ENCODE results near the gene YAP1. TPM values are rescaled to one million over a fixed set of nuclear protein-coding genes. Genes with fewer than 3 reads are reported as not detected.

YAP1 gene
- total and polyA plus RNA-seq, 2 of the 4 experiments (the other 2 are of a cell fraction): 121 to 251 TPM

GRCh38 chr11:102134597-102134996 lies 24.4 kb downstream of the YAP1 start:
- TF ChIP-seq MXI1 (IDR thresholded peaks at IDR 0.05; ENCODE audit: borderline replicate concordance, low read depth, low read length) (no peak), CHD1 (IDR thresholded peaks at IDR 0.05; ENCODE audit: low read depth, low read length) (no peak), MAZ (IDR thresholded peaks at IDR 0.05; ENCODE audit: borderline replicate concordance, low read depth, low read length) (no peak), BHLHE40 (IDR thresholded peaks at IDR 0.05; ENCODE audit: low read depth, low read length) (no peak), USF2 (IDR thresholded peaks at IDR 0.05; ENCODE audit: low read depth, low read length) (no peak), SMC3 (IDR thresholded peaks at IDR 0.05; ENCODE audit: low read depth, low read length) (no peak), MAFK (IDR thresholded peaks at IDR 0.05; ENCODE audit: low read depth, low read length) (no peak), RFX5 (IDR thresholded peaks at IDR 0.05; ENCODE audit: low read depth, low read length) (no peak), ELK1 (IDR thresholded peaks at IDR 0.05; ENCODE audit: borderline replicate concordance, low read depth, low read length) (no peak), POLR2A (IDR thresholded peaks at IDR 0.05; ENCODE audit: low read depth, low read length) (no peak), NFE2L2 (IDR thresholded peaks at IDR 0.05; ENCODE audit: low read depth, low read length) (no peak), FOS (IDR thresholded peaks at IDR 0.05; ENCODE audit: low read depth, low read length) (no peak), RCOR1 (IDR thresholded peaks at IDR 0.05; ENCODE audit: insufficient replicate concordance, low read length) (no peak), RAD21 (IDR thresholded peaks at IDR 0.05; ENCODE audit: low read length) (no peak), CEBPB (IDR thresholded peaks at IDR 0.05; ENCODE audit: low read depth, low read length) (no peak)
- TF ChIP-seq, protein P1, sequence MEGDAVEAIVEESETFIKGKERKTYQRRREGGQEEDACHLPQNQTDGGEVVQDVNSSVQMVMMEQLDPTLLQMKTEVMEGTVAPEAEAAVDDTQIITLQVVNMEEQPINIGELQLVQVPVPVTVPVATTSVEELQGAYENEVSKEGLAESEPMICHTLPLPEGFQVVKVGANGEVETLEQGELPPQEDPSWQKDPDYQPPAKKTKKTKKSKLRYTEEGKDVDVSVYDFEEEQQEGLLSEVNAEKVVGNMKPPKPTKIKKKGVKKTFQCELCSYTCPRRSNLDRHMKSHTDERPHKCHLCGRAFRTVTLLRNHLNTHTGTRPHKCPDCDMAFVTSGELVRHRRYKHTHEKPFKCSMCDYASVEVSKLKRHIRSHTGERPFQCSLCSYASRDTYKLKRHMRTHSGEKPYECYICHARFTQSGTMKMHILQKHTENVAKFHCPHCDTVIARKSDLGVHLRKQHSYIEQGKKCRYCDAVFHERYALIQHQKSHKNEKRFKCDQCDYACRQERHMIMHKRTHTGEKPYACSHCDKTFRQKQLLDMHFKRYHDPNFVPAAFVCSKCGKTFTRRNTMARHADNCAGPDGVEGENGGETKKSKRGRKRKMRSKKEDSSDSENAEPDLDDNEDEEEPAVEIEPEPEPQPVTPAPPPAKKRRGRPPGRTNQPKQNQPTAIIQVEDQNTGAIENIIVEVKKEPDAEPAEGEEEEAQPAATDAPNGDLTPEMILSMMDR (conservative IDR thresholded peaks at IDR 0.05; ENCODE audit: low read depth, low read length): no peak
- no peak overlapping the region for H2AK9ac ChIP-seq (replicated peaks; ENCODE audit: low read depth, low read length, poor library complexity)
- H2AK5ac ChIP-seq (ENCODE audit: low read depth, low read length): no peak overlapping the region
- DNase-seq: no peak
- H3K4me2 ChIP-seq (ENCODE audit: low read depth, low read length): no peak overlapping the region
- H3K18ac ChIP-seq (ENCODE audit: low read depth, low read length): no peak overlapping the region
- no peak overlapping the region for H3K14ac ChIP-seq (replicated peaks; ENCODE audit: low read depth, low read length)
- peaks cover 8% of the 10 kb centered on the region; the same call in 1 of the 2 replicates for H3K4me1 ChIP-seq (ENCODE audit: control insufficient read depth, insufficient read depth, low read length)
- H4K91ac ChIP-seq (ENCODE audit: insufficient read depth, low read depth, low read length): no peak overlapping the region
- CTCF ChIA-PET: no interaction called here
- H2AFZ ChIP-seq (replicated peaks; ENCODE audit: low read length, poor library complexity): no peak overlapping the region
- ATAC-seq (ENCODE audit: low read depth): no peak
- H3K4me3 ChIP-seq (ENCODE audit: insufficient read depth, low read depth, low read length): no peak overlapping the region
- peaks cover 14% of the 10 kb centered on the region for H3K36me3 ChIP-seq (ENCODE audit: control insufficient read depth, insufficient read depth, low read length)
- no peak overlapping the region for H3K9ac ChIP-seq (ENCODE audit: low read depth, low read length)
- no peak overlapping the region for H3K27ac ChIP-seq (ENCODE audit: insufficient read depth, low read length)
- H3K9me3 ChIP-seq (ENCODE audit: control insufficient read depth, insufficient read depth, low read length): peaks cover 5% of the 10 kb centered on the region; the same call in 1 of the 2 replicates
- dilution Hi-C loops (cut with HindIII; ENCODE audit: low sequenced_read_pairs, unreplicated experiment): no loop called here
- no peak overlapping the region for H2BK20ac ChIP-seq (ENCODE audit: low read depth, low read length)
- no peak overlapping the region for H4K8ac ChIP-seq (ENCODE audit: low read depth in 2 of 2, low read length in 2 of 2)
- H2BK120ac ChIP-seq (ENCODE audit: low read depth, low read length): no peak overlapping the region
- no peak overlapping the region for H3K56ac ChIP-seq (ENCODE audit: extremely low read depth, insufficient read depth, low read length)
- no peak overlapping the region for H3K4ac ChIP-seq (ENCODE audit: low read depth, low read length)
- POLR2A ChIA-PET (ENCODE audit: unreplicated experiment): no interaction called here
- peaks cover 46% of the 10 kb centered on the region for H4K20me1 ChIP-seq (ENCODE audit: insufficient read depth, low read length)
- in situ Hi-C loops (cut with MboI; ENCODE audit: low sequenced_read_pairs): no loop called here
- WGBS, 2 experiments (ENCODE audit: extremely low coverage in 2 of 2, insufficient read length in 1 of 2): 100% methylated on average over 1 of the region's 3 CpGs; no CpG with 5 or more reads in 1 of the 2 experiments
- intact Hi-C loops (cut with micrococcal nuclease): no loop called here
- H3K23ac ChIP-seq (ENCODE audit: low read depth, low read length): no peak overlapping the region
- no TSS peak for BruUV-seq (replicated peaks)
- H4K5ac ChIP-seq (ENCODE audit: low read depth, low read length): no peak overlapping the region
- peaks cover 4 to 50% of the 10 kb centered on the region in 2 experiments; a peak in 2 of 4 replicates for H3K79me1 ChIP-seq (ENCODE audit: low read depth in 1 of 2, low read length in 2 of 2)
- no peak overlapping the region for H2BK5ac ChIP-seq (ENCODE audit: low read depth, low read length, poor library complexity, severe bottlenecking)
- no peaks in the 10 kb centered on the region for H3K27me3 ChIP-seq (ENCODE audit: control insufficient read depth, insufficient read depth, low read length)
- peaks cover 9% of the 10 kb centered on the region for H3K9me1 ChIP-seq (ENCODE audit: insufficient read depth, low read length)
- no peak overlapping the region for H2BK15ac ChIP-seq (ENCODE audit: low read depth, low read length)
